Cardiac fibroblast (primary cell): ENCODE data around the gene TAC4.

Experiments used
- DNase-seq, 2 donors: peaks; one replicate each; pipeline versions ENCODE4 v3.0.0 to v3.0.0-alpha.2; 2010; ENCODE audit warnings: low read depth in 2 of 2
- H3K4me3 ChIP-seq, 2 donors: replicated peaks in 1 of 2; 1 replicate in 1 of 2; 2 replicates in 1 of 2; pipeline ENCODE4 v1.5.1; 2011; ENCODE audit warnings: low read depth in 2 of 2, low read length in 2 of 2, mild to moderate bottlenecking in 2 of 2, moderate library complexity in 1 of 2
- TF ChIP-seq, protein P1 (sequence below): IDR thresholded peaks from one replicate; pipeline ENCODE4 v1.5.1; 2011; ENCODE audit warnings: low read depth, mild to moderate bottlenecking, low read length, inconsistent platforms

TAC4 gene

DNA sequence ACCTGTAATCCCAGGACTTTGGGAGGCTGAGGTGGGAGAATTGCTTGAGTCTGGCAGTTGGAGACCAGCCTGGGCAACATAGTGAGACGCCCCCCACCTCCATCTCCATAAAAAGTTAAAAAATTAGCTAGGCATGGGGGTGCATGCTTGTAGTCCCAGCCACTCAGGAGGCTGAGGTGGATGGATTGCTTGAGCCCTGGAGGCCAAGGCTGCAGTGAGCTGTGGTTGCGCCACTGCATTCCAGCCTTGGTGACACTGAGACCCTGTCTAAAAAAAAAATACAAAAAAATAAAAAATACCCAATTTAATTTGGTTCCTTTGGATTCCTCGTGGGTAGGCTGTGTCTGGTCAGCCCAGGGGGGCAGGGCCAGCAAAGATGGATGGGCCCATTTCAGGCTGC is 26.1 kb upstream of the TAC4 start:
- TF ChIP-seq, protein P1, sequence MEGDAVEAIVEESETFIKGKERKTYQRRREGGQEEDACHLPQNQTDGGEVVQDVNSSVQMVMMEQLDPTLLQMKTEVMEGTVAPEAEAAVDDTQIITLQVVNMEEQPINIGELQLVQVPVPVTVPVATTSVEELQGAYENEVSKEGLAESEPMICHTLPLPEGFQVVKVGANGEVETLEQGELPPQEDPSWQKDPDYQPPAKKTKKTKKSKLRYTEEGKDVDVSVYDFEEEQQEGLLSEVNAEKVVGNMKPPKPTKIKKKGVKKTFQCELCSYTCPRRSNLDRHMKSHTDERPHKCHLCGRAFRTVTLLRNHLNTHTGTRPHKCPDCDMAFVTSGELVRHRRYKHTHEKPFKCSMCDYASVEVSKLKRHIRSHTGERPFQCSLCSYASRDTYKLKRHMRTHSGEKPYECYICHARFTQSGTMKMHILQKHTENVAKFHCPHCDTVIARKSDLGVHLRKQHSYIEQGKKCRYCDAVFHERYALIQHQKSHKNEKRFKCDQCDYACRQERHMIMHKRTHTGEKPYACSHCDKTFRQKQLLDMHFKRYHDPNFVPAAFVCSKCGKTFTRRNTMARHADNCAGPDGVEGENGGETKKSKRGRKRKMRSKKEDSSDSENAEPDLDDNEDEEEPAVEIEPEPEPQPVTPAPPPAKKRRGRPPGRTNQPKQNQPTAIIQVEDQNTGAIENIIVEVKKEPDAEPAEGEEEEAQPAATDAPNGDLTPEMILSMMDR, result no peak
- H3K4me3 ChIP-seq, result no peak overlapping the region
- no peak for DNase-seq

GRCh38 chr17:49873466-49873865 is 25.6 kb upstream of the TAC4 start:
- no peak overlapping the region for H3K4me3 ChIP-seq
- no peak for DNase-seq
- TF ChIP-seq, protein P1, result no peak

DNA sequence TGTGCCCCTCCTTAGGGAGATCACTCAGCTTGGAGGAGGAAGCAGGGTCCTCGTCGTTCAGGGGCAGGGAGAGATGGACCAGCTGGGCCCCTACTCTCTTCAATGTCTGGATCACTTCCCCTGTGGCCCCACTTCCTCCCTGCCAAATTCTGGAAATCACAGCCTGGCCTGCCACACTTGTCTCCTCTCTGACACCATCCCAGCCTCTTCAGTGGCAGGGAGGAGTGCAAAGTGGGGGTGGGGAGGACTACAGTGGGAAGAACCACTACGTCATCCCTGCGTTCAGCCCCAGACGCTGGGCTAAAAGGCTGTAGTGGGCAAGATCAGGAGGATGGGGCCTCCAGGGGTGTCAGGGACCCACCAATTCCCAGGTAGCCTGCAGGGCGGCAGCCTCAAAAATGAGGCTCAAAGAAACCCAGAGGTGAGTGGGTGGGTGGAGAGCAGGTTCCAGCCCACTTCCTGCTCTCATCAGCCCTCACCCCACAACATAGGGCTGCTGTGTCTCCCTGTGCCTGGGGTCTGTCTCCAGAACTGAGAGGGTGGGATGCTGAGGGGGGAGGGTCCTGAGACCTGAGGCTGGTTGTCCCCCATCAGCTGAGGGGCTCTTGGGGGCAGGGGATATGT is 25.0 kb upstream of the TAC4 start:
- H3K4me3 ChIP-seq, result no peak overlapping the region
- DNase-seq, result no peak
- TF ChIP-seq, protein P1, result no peak

- no peak overlapping the region for H3K4me3 ChIP-seq
- no peak for DNase-seq
These were observed 23.3 kb upstream of the TAC4 start for GRCh38 chr17:49871211-49871610.

GRCh38 chr17:49870298-49870697 is 22.4 kb upstream of the TAC4 start:
- DNase-seq, result no peak
- TF ChIP-seq, protein P1, result no peak
- no peak overlapping the region for H3K4me3 ChIP-seq

More at GRCh38 chr17:49871211-49871610, 23.3 kb upstream of the TAC4 start:
- TF ChIP-seq, protein P1, result no peak

DNA sequence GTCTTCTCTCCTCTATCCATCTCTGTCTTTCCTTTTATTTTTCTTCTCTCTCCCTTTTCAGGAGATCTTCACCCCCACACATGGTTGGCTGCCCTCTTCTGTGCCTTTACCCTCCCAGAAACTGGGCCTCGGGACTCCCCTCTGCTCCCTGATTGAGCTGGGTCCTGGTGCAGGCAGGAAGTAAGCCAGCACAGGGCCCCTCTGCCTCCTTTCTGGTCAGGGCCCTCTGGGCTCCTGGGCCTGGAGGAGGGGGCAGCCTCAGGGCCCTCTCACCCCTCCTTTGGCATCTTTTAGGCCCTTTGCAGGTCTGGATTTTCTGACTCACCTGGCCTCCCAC is 21.1 kb upstream of the TAC4 start:
- no peak overlapping the region for H3K4me3 ChIP-seq
- TF ChIP-seq, protein P1, result no peak
- DNase-seq, result no peak

DNA sequence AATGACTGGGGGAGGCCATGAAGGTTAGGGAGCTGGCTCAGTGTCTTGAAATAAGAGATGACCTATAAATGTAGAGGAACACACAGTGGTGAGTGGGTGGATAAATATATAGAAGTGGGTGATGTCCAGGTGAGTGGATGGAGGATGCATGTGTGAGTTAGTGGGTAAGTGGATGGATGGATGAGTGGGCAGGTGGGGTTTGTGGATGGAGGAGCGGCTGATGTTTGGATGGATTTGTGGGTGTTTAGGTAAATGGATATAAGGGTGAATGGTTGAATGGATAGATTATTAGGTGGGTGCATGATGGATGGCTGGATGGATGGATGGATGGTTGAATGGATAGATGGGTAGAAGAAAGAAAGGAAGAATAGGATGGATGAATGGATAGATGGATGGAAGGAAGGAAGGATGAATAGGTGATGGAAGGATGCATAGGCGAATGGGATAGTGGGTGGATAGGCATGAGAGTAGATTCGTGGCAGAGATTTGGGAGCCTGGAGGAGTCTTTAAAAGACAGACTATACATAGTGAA is 19.1 kb upstream of the TAC4 start:
- TF ChIP-seq, protein P1, result no peak
- no peak for DNase-seq
- no peak overlapping the region for H3K4me3 ChIP-seq
